ENCODE measurements around the gene NRIP2.

The NRIP2 gene

GRCh38 chr12:2804393-2805142 is 30.3 kb downstream of the NRIP2 start:
- no peak for DNase-seq (ENCODE audit: low read depth)

- DNase-seq (ENCODE audit: low read depth): no peak
Measured at GRCh38 chr12:2803635-2804392, 31.0 kb downstream of the NRIP2 start.

- DNase-seq (ENCODE audit: low read depth): no peak
Measured at GRCh38 chr12:2801044-2801783, 33.6 kb downstream of the NRIP2 start.

GRCh38 chr12:2800046-2800570 is 34.7 kb downstream of the NRIP2 start:
- DNase-seq (ENCODE audit: low read depth): no peak

GRCh38 chr12:2797721-2798418 is 37.0 kb downstream of the NRIP2 start:
- DNase-seq (ENCODE audit: low read depth): no peak

- DNase-seq (ENCODE audit: low read depth): no peak
Measured at GRCh38 chr12:2796187-2796666, 38.6 kb downstream of the NRIP2 start.

- peak; percentile 53 for DNase-seq (ENCODE audit: low read depth)
Measured at GRCh38 chr12:2795291-2796186, 39.3 kb downstream of the NRIP2 start.

- DNase-seq (ENCODE audit: low read depth): peak; percentile 73
Measured at GRCh38 chr12:2794736-2795289, 40.0 kb downstream of the NRIP2 start, which contains the start of gene FKBP4. TSS of gene FKBP4 (plus strand) at chr12:2794970. CDS start at chr12:2795140, 170 bp downstream.

- no peak for DNase-seq (ENCODE audit: low read depth)
Measured at GRCh38 chr12:2794191-2794735, 40.6 kb downstream of the NRIP2 start.

- DNase-seq (ENCODE audit: low read depth): no peak
Measured at GRCh38 chr12:2793561-2793960, 41.3 kb downstream of the NRIP2 start.

GRCh38 chr12:2792671-2793500 is 41.9 kb downstream of the NRIP2 start:
- DNase-seq (ENCODE audit: low read depth): no peak

GRCh38 chr12:2791089-2791488 is 43.7 kb downstream of the NRIP2 start:
- DNase-seq (ENCODE audit: low read depth): no peak

GRCh38 chr12:2785017-2785416 is 49.8 kb downstream of the NRIP2 start:
- no peak for DNase-seq (ENCODE audit: low read depth)

- DNase-seq (ENCODE audit: low read depth): no peak
Measured at GRCh38 chr12:2783936-2784600, 50.8 kb downstream of the NRIP2 start.

- no peak for DNase-seq (ENCODE audit: low read depth)
Measured at GRCh38 chr12:2779281-2779680, 55.6 kb downstream of the NRIP2 start.

- DNase-seq (ENCODE audit: low read depth): no peak
Measured at GRCh38 chr12:2776129-2776806, 58.6 kb downstream of the NRIP2 start.

- DNase-seq (ENCODE audit: low read depth): no peak
Measured at GRCh38 chr12:2775431-2775830, 59.4 kb downstream of the NRIP2 start.
